Measurements from ENCODE around the gene ZNF516.

The ZNF516 gene

DNA sequence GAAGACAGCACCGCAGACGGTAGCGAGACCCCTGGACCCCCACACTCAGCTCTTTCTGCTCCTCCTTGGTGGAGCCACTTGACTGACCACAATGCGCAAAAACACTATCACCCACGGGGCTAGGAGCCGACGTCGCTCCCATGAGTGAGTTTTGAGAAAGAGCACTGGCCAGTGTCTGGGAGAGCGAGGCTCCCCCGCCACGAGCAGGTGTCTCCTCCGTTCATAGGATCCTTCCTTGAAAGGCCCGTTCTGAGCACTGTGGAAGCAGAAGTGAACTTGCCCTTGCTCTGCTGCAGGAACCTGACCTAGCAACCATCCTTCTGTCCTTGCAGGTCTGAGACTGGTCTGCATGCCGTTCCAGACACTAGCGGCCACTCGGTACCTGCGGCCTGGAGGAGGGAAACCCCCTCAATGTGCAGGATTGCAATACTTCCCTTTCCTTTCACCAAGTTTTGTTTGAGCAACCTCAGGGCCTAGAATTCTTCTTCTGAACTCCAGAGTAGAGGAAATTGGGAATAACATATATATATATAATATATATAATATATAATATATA, 12.9 kb upstream of the ZNF516 start:
- no peak overlapping the region for H3K4me3 ChIP-seq (ENCODE audit: low read depth, low read length)
- TF ChIP-seq, protein P1, sequence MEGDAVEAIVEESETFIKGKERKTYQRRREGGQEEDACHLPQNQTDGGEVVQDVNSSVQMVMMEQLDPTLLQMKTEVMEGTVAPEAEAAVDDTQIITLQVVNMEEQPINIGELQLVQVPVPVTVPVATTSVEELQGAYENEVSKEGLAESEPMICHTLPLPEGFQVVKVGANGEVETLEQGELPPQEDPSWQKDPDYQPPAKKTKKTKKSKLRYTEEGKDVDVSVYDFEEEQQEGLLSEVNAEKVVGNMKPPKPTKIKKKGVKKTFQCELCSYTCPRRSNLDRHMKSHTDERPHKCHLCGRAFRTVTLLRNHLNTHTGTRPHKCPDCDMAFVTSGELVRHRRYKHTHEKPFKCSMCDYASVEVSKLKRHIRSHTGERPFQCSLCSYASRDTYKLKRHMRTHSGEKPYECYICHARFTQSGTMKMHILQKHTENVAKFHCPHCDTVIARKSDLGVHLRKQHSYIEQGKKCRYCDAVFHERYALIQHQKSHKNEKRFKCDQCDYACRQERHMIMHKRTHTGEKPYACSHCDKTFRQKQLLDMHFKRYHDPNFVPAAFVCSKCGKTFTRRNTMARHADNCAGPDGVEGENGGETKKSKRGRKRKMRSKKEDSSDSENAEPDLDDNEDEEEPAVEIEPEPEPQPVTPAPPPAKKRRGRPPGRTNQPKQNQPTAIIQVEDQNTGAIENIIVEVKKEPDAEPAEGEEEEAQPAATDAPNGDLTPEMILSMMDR (IDR thresholded peaks at IDR 0.05; ENCODE audit: low read depth, low read length), result no peak

DNA sequence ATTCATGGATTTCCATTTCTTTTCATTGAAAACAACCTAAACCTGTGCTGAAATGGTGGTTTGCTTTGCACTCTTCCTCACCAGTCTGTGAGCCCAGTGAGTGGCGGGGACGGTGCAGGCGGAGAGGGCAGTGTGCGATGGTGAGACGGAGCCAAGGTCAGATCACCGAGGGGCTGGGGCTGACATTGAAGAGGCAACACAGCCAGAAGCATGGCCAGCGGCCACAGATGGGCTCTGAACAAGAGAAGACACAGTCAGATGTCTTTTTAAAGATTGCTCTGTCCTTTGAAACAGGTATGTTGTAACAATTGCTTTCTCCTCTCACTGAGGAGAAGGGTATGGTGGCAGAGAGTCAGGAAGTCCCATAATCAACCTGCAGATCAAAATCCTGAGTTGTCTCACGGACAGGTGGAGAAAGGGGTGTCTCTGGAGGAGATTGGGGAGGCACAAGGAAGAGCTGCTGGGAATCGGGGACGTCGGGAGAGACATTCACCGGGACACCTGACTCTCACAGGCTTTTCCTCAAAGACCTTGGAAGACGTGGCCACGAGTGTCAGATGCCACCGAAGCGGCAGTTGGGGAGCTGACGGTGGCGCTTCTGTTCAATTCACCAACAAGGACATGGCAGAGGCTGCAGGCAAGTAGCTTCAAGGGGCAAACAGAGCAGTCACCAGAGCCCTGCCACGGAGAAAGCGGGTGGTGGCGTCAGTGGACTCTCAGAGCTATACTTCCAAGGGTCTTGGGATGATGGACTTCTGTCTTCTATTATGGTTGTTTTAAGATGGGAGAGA, 12.1 kb upstream of the ZNF516 start:
- no peak overlapping the region for H3K4me3 ChIP-seq (ENCODE audit: low read depth, low read length)
- TF ChIP-seq, protein P1 (IDR thresholded peaks at IDR 0.05; ENCODE audit: low read depth, low read length), result no peak

DNA sequence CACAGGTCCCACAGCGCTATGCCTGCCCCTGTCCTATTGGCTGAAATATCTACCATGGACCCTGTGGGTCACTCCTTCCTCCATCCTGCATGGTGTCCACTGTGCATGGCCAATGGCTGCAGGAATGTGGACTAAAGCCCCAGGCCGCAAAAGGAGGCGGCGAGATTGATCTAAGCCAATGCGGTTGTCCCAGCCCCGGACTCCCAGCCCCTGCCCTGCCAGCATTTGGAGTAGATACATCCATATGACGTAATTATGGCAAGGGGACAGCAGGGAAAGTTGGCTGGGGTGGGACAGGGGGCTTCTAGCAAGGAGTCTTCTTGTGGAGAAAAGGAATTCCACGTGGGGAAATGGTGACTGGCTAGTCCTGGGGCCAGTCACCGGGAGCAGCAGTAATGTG, 11.4 kb upstream of the ZNF516 start:
- TF ChIP-seq, protein P1 (IDR thresholded peaks at IDR 0.05; ENCODE audit: low read depth, low read length), result no peak
- no peak overlapping the region for H3K4me3 ChIP-seq (ENCODE audit: low read depth, low read length)

DNA sequence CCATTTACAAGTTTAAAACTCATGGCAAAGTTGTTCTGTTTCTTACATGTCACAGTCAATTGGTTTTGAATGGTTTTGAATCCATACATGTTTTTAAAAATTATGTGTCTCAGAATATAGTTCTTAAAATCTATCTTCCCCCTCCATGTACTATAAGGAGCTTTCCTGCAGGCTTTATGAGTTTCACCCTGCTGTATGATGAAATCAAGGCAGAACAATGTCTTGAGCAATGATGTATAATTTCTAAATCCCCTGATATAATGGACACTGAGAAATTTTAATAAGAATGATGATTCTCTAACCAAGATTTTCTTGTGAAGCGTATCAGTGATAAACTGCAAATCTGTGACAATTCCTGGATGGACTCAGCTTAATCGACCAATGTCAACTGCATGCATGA, 10.6 kb upstream of the ZNF516 start:
- TF ChIP-seq, protein P1 (IDR thresholded peaks at IDR 0.05; ENCODE audit: low read depth, low read length), result no peak
- H3K4me3 ChIP-seq (ENCODE audit: low read depth, low read length), result no peak overlapping the region

DNA sequence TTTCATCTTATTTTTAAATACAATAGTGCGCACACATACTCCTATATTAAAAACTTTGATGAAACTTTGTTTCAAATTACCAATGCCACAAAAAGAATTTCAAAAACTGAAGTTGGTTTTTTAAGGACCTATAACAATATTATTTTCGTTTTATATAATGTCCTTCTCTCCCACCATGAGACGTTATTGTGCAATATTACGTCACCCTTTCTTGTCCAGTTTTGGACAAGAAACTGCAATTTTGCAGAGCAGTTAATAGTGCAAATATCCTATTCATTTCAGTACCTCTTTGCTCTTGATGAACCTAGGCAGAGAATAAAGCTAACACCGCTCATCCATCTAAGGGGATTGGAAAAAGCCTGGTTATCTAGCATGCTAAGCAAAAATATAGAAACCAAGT, 9.7 kb upstream of the ZNF516 start:
- TF ChIP-seq, protein P1 (IDR thresholded peaks at IDR 0.05; ENCODE audit: low read depth, low read length), result no peak
- no peak overlapping the region for H3K4me3 ChIP-seq (ENCODE audit: low read depth, low read length)

DNA sequence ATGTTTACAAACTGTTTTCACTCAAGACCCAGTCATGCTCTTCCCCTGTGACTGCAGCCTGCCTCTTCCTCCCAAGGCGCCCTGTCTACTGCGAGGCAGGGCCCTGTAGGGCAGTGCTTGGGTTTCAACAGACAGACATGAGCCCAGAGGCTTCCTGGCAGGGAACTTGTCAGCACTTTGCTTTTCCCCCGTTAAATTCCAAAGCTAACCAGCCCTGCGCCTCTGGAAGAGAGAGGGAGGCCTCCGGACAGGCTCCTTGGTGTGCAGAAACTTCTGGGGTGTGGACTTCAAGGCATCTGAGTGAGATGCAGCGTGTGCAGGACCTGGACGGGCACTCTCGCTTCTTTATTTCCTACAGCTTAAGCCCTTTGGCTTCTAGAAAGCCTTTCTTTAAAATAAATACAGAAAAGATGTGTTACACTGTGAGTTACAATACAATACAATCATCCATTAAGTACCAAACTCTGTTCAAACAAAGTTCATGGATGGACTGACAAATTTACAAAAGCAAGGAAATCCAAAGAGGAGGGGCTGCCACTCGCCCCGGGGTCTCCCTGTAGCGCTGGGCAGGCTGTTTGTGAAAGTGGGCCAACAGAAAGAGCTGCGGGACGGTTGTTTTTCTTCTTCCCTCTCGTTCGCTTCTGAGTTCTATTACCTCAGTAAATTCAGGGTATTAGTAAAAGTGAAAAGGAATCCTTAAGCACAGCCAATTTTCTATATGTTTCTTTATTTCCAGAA, 8.8 kb upstream of the ZNF516 start:
- no peak overlapping the region for H3K4me3 ChIP-seq (ENCODE audit: low read depth, low read length)
- TF ChIP-seq, protein P1 (IDR thresholded peaks at IDR 0.05; ENCODE audit: low read depth, low read length), result no peak

DNA sequence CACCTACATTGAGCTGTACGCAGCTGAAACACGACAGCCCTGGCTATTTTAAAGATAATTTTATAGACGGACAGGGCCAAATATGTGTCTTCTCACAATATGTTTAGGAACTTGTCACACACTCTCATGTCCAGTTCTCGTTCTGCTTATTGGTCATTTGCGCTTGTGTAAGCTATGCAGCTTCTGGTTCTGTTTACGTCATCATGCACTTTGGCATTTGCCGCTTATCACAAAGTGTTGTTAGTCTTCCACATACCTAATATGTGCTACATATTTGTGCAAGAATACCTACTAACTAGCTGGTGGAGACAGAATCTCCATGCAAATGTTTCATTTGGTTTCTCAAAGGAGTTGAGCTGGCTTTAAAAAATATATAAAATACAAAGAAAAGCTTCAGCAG, 7.5 kb upstream of the ZNF516 start:
- TF ChIP-seq, protein P1 (IDR thresholded peaks at IDR 0.05; ENCODE audit: low read depth, low read length), result no peak
- H3K4me3 ChIP-seq (ENCODE audit: low read depth, low read length), result no peak overlapping the region
